NOMO-1 treated with dmso at 0.1 percent for 144 hours (cell line): ENCODE data around the gene SLC9A4.

Experiments used
- DNase-seq: peaks from one replicate; lab custom pipeline; 2025; ENCODE audit not compliant: unreplicated experiment; lab: John Stamatoyannopoulos, UW

SLC9A4 gene

DNA sequence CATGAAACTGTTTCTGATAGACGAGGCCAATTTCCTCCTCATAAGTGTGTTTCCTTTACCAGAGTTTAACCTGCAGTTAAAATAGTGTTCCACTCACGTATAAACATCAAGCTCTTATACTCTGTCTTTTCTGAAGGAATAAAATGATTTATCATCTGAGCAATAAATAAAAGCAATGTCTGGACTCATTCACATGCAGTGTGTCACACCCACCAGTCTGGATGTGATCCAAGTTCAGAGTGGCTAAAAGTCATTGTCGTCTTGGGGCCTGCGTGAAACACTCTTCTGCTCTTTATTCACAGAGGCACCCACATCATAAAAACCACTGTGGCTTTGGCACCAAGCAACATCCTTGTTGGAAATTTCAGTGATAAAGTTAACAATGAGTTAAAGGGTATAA is 19.5 kb upstream of the SLC9A4 start:
- no peak for DNase-seq

- DNase-seq: no peak
Observed at GRCh38 chr2:102455061-102455670, 17.9 kb upstream of the SLC9A4 start.

- DNase-seq: no peak
Observed at GRCh38 chr2:102460467-102460866, 12.6 kb upstream of the SLC9A4 start.

DNA sequence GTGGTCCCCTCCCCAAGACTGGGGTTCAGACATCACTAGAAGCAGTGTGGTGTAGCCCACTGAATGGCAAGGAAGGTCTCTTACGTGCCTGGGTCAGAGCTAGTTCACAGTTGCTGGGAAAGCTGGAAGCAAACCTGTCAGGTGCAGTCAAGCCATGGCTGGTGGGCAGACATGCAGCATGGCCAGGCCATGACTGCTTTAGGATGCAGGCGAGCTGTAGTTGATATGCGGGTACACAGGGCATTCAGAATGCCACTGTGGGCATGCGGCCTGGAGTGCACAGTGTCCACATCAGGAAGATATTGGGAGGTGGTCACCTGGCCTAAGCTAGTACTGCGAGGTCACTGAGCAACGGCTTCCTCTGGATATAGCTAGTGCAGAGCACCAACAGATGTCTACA is 11.8 kb upstream of the SLC9A4 start:
- DNase-seq: no peak

- no peak for DNase-seq
Observed at GRCh38 chr2:102463160-102463559, 9.9 kb upstream of the SLC9A4 start.

DNA sequence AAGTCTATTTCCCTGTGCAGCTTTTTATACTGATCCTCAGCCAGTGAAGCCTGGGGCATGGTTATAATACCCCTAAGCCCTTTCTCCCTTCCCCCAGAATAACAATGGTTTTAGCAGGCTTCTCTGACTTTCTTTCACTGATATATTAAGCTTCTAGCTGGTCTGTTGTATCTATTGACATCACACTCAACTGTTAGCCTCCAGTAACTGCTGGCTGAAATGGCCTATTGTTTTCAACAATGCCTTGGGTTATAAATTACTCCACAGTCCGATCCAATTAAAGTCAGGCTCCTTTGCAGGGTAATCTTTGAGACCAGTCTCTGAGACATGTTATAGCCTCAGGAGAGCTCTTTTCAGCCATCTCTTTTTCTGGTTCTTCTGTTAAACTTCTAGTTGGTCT is 2.9 kb upstream of the SLC9A4 start:
- DNase-seq: no peak

- DNase-seq: no peak
Observed at GRCh38 chr2:102473631-102474030, 605 bp downstream of the SLC9A4 start.

DNA sequence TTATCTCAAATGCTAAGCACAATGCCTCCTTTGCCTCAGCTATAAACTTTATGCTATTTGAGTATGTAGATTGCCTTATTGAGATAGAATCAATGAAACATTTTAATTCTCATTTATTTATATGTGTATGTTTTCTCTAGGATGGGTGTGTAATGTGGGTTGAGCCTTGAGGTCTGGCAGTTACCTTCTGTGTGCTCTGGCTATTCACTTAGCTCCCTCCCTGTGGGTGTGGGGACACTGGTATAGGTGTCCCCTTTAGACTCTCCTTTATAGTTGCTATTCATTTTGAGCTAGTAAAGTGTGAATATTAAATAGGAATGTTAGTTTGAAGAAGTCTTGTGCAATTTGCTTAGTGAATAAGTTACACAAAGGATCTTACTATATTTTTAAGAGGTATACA is 1.8 kb downstream of the SLC9A4 start:
- no peak for DNase-seq

DNA sequence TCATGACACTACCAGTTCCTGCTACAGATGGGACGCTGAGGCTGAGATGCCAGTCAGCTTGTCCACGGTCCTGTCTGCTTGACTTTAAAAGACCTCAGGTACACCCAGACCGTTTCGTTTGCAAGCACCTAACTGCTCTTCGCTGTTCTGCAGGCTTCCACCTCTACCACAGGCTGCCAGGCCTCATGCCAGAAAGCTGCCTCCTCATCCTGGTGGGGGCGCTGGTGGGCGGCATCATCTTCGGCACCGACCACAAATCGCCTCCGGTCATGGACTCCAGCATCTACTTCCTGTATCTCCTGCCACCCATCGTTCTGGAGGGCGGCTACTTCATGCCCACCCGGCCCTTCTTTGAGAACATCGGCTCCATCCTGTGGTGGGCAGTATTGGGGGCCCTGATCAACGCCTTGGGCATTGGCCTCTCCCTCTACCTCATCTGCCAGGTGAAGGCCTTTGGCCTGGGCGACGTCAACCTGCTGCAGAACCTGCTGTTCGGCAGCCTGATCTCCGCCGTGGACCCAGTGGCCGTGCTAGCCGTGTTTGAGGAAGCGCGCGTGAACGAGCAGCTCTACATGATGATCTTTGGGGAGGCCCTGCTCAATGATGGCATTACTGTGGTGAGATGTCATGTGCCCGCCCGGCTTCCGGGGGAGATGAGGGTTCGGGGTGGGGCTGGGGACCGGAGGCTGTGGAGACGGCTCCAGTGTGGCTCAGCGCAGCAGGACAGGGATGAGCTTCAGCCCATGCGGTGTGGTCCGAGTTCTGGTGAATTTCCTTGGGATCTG is 5.9 kb downstream of the SLC9A4 start:
- no peak for DNase-seq

GRCh38 chr2:102480285-102481195 is 7.5 kb downstream of the SLC9A4 start:
- DNase-seq: no peak

GRCh38 chr2:102481931-102482330 is 8.9 kb downstream of the SLC9A4 start:
- DNase-seq: no peak

DNA sequence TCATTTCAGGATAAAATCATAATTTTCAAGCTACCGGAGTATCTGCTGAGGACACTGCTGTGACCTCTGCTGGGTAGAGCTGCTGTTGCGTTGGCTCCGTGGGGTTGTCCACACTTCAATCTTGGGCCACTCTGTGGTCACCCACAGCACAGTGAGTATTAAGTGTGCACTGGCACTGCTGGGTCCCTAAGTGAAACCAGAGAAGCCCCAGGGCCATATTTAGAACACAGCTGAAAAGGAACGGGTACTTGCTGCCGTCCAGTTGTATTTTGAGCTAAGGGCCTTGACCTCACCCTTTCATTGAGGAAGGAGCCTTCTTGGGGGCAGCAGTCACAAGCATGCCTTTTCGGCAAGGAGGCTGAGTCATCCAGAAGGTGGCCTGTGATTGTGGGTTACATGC is 10.1 kb downstream of the SLC9A4 start:
- DNase-seq: no peak

- DNase-seq: no peak
Observed at GRCh38 chr2:102484310-102485061, 11.5 kb downstream of the SLC9A4 start.

GRCh38 chr2:102485147-102485785 is 12.2 kb downstream of the SLC9A4 start:
- no peak for DNase-seq

DNA sequence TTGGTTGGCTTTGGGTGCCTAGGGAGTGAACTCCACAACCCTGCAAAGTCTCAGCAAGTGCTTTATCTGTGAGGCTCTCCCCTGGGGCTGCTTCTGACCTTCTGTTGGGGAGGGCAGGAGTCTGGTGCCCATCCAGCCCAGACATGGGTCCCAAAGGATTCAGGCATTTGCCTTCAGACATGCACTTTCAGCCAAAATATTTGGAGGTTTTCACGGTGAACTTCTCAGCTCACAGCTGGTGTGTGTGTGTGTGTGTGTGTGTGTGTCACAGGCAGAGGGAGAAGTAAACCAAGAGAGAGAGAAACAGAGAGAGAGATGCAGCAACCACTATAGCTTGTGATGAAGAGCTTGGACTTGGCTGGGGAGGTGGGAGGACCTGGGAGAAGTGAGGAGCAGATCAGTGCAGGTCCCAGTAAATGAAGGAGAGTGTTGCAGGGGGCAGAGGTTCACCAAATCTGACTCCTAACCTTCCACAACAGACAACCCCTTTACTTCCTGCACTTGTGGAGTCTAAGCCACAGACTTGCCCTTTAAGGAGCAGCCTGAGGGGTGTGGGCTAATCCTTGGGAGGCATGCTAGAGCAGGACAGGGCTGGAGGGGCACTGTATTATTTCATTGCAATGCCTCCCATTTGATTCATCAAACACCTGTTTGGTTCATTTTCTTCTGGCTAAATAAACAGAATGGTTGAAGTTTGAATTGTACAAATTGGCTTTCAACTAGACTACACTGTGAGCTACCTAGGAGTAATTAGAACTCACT is 14.1 kb downstream of the SLC9A4 start:
- no peak for DNase-seq

- DNase-seq: no peak
Observed at GRCh38 chr2:102487761-102488462, 14.9 kb downstream of the SLC9A4 start.

- peak; percentile 70 for DNase-seq
Observed at GRCh38 chr2:102489646-102490045, 16.6 kb downstream of the SLC9A4 start.

DNA sequence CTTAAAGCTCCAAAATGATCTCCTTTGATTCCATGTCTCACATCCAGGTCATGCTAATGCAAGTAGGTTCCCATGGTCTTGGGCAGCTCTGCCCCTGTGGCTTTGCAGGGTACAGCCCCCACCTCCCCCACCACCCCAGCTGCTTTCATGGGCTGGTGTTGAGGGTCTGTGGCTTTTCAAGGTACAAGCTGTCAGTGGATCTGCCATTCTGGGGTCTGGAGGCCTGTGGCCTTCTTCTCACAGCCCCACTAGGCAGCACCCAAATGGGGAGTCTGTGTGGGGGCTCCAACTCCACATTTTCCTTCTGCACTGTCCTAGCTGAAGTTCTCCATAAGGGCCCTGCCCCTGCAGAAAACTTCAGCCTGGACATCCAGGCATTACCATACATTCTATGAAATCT is 19.0 kb downstream of the SLC9A4 start:
- DNase-seq: no peak

DNA sequence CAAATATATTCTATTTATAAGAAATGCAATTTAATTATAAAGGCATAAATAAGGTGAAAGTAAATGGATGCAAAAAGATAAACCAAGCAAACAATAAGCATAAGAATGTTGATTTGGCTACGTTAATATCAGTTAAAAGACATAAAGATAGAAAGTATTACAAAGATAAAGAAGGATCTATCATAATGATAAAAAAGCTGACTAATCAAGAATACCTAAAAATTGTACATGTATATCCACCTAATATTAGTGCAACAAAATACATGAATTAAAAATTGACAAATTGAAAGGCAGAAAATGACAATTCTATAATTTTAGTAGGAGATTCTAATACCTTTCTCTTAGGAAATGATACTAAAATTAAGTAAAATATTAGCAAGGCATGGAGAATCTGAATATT is 21.5 kb downstream of the SLC9A4 start:
- DNase-seq: no peak
